GM11168 (cell line): ENCODE measurements around the gene ATP6V0C.

Source experiments
- in situ Hi-C: fragments of 300-500 bp; cut with MboI; formaldehyde crosslinking; loops from one replicate; pipeline ENCODE4 v1.12.0; 2022; ENCODE audit warnings: low sequenced_read_pairs; ENCODE audit not compliant: unreplicated experiment

The ATP6V0C gene

DNA sequence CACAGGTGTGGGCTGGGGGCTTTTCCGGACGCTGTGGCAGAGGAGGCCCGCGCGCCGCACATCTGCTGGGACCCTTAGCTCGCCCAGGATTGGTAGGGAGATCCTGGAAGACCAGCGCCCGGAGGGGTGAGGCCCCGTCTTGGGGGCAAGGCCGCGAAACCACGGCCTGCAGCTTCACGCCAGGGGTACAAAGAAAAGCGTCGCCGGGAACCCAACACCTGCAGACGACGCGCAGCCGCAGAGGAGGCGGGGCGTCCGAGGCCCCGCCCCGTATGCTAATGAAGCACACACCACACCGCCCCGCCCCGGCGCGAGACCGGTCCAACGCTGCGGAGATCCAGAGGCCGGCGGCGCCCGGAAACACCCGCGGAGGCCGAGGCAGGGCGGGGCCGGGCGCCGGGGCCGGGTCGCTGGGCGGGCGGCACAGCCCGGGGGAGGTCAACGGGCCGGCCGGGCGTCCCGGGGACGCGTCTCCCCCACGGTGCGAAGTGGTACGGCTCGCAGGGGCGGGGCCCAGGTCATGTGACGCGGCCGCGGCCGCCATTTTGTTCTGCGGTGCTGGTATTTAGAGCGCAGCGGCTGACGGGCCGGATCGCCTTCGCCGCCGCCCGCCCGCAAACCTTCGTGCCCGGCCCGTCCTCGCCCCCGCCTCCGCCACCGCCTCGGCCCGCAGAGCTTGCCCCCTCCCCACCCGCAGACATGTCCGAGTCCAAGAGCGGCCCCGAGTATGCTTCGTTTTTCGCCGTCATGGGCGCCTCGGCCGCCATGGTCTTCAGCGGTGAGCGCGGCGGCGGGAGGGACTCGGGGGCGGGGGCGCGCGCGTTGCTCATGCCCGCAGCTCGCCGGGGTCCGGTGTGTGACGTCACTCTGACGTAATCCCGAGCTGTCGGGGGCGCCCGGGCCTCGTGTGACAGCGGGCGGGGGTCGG, at the start of gene ATP6V0C:
Gene ATP6V0C, plus strand, starts transcription at position 548 of the 928 bp plus-strand sequence. Its CDS starts 152 bp downstream, at position 700.
- in situ Hi-C loops: no loop called here

DNA sequence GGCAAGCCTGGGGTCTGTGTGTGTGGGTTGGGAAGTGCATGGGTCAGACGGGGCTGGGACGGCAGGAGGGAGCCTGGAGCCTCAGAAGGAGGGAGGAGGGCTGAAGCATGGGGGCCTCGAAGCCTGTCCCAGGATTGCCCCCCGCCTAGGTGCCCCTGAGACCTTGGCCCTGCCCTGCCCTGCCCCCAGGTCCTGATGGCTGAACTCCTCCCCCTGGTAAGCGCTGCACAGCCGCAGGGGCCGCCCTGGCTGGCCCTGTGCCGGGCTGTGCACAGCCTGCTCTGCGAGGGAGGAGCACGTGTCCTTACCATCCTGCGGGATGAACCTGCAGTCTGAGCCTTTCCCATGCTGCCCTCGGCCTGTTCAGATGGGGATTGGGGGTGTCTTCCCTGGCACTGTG, 49.4 kb upstream of the ATP6V0C start:
- in situ Hi-C loops: no loop called here

DNA sequence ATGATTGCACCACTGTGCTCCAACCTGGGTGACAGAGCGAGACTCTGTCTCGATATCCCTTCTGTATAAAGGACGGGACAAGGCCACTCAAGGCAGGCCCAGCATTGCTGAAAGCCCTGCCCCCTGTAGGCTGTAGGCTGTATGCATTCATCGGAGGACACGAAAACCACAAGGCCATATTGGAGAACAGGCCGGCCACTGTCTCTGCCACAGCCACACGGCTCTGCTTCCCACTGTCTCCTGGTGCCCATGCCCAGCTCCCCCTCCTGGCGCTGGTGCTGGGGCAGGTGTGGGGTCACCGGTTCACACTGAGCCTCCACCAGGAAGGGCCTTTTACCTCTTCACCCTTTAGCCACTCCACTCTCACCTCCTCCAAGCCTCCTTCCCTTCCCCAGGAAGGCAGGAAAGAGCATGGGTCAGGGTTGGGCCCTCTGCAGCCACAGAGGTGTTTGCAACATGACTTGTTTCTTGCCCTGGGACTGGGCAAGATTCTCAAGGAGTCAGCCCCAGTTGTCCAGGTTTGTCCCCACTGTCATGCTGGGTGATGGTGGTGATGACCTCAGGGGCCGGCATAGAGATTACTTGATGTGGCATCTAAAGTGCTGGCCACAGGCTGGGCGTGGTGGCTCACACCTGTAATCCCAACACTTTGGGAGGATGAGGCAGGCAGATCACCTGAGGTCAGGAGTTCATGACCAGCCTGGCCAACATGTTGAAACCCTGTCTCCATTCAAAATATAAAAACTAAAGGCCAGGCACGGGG, 47.9 kb upstream of the ATP6V0C start:
- in situ Hi-C loops: no loop called here

DNA sequence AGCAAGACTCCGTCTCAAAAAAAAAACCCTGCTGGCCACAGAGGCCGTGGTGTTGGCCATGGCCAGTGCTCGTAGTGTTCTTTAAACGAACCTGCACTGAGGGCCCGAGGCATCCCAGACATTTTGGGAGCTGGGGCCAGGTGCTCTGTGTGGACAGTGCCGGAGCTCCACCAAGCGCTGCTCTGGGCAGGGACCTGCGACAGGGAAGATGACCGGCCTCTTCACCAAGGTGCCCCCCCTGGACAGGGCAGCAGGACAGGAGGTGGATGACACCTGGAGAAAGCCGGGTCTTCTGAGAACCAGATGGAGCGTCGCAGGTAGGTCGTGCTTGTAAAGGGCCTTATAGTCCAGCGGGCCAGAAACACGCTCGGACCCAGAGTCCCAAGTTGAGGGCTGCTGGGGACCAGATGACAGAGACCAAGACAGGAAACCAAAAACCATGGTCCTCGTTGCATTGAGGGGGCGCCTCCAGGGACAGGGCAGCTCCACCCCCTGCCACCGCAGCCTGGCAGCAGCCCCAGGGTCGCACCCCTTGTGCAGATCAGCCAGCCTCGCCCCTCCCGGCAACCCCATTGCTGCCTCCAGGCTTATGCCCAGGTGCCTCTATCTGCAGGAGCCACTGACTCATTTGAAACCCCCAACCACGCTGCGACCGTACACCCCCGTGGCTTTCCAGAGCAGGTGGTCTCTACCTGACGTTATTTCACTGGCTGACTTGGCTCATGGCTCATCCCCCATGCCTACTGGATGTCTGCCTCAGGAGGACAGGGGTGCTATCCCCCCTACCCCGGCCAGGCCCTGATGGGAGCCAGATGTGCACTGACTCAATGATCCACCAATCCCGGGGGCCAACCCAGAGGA, 46.9 kb upstream of the ATP6V0C start:
- in situ Hi-C loops: no loop called here

DNA sequence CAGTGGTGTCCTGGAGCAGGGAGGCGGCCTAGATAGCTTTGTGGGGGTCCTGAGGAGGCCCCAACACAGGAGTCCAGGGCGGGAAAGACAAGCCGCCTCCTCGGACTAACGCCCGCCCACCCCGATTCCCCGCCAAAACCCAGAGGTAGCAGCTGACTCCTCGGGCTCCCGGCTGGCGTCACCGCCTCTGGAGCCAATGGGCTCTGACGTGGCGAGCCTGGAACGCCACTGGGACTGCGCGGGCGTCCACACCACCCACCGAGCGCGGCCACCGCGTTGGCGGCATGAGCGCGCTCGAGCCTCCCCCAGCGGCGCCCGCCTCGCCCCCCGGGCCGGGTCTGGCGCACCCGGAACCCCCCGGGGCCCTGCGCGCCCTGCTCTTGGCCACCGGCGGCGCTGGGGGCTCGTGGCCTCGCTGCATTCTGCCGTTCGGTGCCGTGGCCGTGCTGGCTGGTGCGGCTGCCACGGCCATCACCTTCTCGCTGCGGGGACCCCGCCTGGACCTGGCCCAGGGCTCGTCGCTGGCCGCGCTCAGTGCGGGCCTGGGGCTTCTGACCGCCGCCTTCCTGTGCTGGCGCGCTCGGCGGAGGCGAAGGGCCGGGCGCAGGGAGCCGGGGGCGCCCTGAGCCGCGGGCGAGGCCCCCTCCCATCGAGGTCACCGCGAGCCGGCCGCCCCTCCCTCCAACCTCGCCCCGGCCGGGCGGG, 46.1 kb upstream of the ATP6V0C start:
- in situ Hi-C loops: no loop called here

DNA sequence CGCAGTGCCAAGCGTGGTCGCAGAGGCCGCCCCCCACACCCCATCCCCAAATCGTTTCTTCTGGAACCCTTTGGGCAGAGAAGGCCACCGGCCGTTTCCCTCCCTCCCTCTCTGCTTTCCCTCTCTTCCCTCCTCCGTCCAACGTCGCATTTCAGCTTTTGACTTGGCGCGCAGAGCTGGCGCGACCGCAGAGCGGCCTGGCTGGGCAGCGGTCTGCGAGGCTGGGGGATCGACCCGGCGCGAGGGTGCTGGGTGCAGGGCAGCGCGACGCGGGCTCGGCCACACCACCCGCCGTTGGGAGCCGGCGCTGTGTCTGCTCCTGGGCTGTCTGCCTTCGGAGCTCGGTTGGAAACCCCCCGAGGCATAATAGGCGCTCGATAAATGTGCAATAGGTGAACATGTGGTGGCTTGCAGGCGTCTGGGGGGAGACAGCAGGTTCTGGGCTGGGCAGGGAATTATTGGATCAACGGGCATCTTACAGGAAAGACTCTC, 45.5 kb upstream of the ATP6V0C start:
- in situ Hi-C loops: no loop called here

DNA sequence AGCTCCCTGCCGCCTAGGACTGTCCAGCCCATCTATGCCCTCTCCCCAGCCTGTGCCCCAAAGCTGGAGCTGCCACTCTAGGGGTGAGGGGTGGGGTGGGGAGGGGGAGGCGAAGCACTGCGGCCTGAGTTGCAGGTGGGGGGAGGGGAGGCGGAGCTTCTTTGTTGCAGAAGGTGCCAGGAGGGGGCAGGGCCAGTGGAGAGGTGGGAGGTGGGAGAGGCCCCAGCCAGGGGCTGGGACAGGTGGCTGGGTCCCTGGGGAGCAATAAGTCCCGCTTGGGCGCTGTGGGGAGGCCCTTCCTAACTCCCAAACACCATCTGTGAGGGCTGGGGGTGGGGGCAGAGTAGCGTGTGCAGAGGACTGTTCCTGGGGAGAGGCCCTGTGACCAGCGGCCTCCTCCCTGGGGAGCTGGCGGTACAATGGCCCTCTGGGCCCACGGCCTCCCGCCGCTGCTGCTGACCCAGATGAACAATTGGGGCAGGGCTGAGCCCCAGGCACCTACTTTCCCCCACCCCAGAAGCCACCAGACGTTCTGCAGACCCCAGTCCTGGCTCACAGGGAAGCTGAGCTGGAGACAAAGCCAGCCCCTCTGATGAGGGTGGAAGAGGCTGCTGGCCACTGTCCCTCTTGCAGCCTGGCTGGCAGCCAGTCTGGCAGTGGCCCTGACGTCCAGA, 44.9 kb upstream of the ATP6V0C start:
- in situ Hi-C loops: no loop called here

DNA sequence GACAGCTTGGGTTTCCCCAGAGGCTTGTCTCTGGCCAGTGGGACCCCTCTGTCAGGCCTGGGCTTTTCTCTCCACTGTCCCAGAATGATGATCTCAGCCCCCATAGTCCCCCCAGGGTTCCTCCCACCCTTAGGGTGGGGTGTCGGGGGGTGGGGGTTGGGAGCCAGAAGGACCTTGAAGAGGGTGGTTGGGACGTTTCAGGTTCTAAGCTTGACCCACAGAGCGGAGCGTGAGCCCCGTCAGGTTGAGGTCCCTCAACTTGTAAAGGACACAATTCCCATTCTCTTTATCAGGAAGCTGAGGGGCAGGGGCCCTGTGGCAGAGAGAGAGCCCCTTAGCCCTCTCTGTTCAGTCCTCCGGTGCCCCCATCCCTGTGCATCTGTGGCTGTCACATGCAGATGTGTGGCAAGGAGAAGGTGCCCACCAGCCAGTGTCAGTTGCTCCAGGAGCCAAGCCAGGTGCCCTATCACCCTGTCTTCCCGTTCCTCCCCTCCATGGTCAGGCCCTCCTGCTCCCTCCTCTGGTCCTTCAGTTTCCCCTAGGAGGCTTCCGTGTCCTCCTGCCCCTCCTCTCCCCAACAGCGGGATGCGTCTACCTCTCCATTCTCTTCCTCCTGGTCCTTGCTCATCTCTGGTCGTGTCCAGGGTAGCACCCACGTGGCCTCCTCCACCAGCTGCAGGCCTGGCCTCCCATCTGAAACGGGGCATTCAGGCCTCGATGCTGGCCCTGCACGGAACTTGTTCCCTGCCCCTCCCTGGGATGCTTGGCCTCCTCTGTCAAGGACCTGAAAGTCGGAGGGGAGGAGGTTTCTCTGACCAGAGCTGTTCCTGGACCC, 44.1 kb upstream of the ATP6V0C start:
- in situ Hi-C loops: no loop called here

DNA sequence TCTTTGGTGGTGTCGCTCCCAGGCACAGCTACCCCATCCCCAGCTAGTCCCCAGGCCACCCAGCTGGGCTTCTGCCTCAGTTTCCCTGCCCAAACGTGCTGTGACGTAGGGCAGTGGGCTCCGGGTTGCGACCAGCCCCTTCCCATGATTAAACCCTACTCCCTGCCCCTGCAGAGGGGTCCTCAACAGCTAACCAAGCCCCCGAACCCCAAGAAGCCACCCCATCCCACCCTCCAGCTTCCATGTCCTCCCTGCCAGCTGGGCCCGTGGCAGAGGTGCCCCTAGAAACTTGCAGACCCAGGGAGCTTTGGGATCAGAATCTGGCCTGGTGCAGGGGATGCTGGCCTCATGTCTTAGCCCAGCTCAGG, 43.5 kb upstream of the ATP6V0C start:
- in situ Hi-C loops: no loop called here

DNA sequence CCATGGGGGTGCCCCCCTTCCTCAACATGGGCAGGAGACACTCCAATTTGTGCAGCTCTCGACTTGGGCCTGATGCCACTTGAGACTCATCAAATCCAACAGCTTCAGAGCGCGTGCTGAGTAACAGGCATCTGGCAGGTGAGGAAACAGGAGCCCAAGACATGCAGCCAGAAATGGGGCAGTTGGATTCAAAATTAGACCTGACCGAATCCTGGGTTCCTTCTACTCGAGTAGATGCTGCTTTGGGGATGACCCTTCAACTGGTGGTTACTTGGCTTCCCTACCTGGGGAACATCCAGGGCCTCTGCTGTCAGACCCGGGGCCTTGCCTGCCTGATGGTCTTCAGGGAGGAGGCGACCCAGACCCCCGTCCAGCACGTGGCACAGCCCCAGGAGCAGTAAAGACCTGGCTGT, 43.1 kb upstream of the ATP6V0C start:
- in situ Hi-C loops: no loop called here

DNA sequence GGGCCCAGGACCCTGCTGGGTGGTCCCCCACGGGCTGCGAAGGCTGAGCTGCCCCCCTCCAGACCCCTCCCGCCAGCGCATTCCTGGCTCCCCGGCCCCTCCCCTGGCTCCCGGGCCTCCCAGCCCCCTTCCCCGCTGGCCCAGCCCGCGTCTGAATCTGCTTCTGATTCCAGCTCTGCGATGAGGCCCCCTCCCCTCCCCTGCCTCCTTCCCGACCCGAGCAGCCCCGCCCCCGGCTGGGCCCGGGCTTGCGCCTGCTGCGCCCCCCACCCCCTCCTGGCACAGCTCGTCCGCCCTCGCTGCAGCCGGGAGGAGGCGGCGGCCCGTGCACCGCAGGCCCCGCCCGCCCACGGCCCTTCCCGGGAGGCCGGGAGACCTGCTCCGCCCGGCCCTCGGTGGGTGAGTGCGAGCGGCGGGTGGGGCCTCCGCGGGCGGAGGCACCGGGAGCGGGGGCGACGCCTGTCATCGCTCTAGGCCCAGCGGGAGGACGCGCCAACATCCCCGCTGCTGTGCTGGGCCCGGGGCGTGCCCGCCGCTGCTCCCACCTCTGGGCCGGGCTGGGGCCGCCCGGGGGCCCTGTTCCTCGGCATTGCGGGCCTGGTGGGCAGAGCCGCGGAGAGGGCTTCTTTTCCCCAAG, 42.6 kb upstream of the ATP6V0C start, which contains the start of gene NTN3:
Gene NTN3, plus strand, starts transcription at position 282 of the 637 bp plus-strand sequence. CDS start 405 bp downstream, outside the sequence.
- in situ Hi-C loops: no loop called here

DNA sequence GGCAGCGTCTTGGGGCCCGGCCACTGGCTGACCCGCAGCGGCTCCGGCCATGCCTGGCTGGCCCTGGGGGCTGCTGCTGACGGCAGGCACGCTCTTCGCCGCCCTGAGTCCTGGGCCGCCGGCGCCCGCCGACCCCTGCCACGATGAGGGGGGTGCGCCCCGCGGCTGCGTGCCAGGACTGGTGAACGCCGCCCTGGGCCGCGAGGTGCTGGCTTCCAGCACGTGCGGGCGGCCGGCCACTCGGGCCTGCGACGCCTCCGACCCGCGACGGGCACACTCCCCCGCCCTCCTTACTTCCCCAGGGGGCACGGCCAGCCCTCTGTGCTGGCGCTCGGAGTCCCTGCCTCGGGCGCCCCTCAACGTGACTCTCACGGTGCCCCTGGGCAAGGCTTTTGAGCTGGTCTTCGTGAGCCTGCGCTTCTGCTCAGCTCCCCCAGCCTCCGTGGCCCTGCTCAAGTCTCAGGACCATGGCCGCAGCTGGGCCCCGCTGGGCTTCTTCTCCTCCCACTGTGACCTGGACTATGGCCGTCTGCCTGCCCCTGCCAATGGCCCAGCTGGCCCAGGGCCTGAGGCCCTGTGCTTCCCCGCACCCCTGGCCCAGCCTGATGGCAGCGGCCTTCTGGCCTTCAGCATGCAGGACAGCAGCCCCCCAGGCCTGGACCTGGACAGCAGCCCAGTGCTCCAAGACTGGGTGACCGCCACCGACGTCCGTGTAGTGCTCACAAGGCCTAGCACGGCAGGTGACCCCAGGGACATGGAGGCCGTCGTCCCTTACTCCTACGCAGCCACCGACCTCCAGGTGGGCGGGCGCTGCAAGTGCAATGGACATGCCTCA, 41.9 kb upstream of the ATP6V0C start:
- in situ Hi-C loops: no loop called here

DNA sequence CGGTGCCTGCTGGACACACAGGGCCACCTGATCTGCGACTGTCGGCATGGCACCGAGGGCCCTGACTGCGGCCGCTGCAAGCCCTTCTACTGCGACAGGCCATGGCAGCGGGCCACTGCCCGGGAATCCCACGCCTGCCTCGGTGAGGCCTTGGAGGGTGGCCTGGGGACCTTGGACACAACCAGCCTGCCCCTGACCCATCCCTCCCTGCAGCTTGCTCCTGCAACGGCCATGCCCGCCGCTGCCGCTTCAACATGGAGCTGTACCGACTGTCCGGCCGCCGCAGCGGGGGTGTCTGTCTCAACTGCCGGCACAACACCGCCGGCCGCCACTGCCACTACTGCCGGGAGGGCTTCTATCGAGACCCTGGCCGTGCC, 41.3 kb upstream of the ATP6V0C start:
- in situ Hi-C loops: no loop called here

DNA sequence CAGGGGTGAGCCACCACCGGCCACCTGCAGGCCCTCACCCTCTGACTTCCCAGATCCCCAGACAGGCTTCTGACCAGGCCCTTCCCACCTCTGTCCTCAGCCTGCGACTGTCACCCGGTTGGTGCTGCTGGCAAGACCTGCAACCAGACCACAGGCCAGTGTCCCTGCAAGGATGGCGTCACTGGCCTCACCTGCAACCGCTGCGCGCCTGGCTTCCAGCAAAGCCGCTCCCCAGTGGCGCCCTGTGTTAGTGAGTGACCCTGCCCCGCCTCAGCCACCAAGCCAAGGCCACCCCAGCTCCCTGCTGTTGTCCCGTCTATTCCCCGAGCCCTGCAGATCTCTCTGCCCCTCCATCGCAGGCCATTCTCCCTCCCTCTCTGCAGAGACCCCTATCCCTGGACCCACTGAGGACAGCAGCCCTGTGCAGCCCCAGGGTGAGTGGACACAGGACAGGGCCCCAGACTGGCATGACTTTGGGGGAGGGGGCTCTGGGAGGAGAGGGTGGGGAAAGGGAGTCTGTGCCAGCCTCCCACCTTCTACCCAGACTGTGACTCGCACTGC, 40.8 kb upstream of the ATP6V0C start:
- in situ Hi-C loops: no loop called here

DNA sequence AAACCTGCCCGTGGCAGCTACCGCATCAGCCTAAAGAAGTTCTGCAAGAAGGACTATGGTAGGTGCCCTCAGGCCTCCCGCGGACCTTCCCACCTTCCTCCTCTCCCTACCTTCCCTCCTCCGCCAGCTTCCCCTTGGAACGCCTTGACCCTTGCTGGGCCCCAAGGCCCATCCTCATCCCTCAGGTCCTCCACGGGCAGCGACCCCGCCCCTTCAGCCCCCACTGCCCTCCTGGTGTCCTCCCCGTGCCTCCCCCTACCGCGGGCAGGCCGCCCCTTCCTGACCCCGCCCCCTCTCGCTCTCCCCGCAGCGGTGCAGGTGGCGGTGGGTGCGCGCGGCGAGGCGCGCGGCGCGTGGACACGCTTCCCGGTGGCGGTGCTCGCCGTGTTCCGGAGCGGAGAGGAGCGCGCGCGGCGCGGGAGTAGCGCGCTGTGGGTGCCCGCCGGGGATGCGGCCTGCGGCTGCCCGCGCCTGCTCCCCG, 40.3 kb upstream of the ATP6V0C start:
- in situ Hi-C loops: no loop called here
